GM06990 (cell line): ENCODE results near the gene FANCD2.
"Not testable (repeated sequence)": the region's sequence is repeated elsewhere in the genome, so short reads cannot be mapped to it uniquely, and the experiment has no call there.

Source experiments
- DNase-seq: peaks from one replicate; pipeline ENCODE4 v3.0.0-alpha.2; 2011; ENCODE audit not compliant: insufficient read length; ENCODE audit errors: extremely low read depth
- H3K27me3 ChIP-seq: replicated peaks from 2 replicates; pipeline ENCODE4 v1.6.0; 2011; ENCODE audit warnings: low read length; ENCODE audit not compliant: control insufficient read depth, insufficient read depth
- H3K36me3 ChIP-seq: 2 replicates; pipeline ENCODE4 v1.5.1; 2011; ENCODE audit warnings: low read length; ENCODE audit not compliant: control insufficient read depth, insufficient read depth
- H3K4me3 ChIP-seq: replicated peaks from 2 replicates; pipeline ENCODE4 v1.5.1; 2011; ENCODE audit warnings: low read depth, mild to moderate bottlenecking, control low read depth, low read length
- TF ChIP-seq, protein P1 (sequence below): IDR thresholded peaks from 2 replicates; pipeline ENCODE4 v1.5.1; 2011; ENCODE audit warnings: low read length, control low read depth, mild to moderate bottlenecking, inconsistent platforms; ENCODE audit not compliant: insufficient read depth, poor library complexity, severe bottlenecking

FANCD2 gene

GRCh38 chr3:10088256-10088655 lies 62.0 kb downstream of the FANCD2 start:
- no peak for DNase-seq
- no peak overlapping the region for H3K4me3 ChIP-seq
- no peaks in the 10 kb centered on the region for H3K27me3 ChIP-seq
- TF ChIP-seq, protein P1, sequence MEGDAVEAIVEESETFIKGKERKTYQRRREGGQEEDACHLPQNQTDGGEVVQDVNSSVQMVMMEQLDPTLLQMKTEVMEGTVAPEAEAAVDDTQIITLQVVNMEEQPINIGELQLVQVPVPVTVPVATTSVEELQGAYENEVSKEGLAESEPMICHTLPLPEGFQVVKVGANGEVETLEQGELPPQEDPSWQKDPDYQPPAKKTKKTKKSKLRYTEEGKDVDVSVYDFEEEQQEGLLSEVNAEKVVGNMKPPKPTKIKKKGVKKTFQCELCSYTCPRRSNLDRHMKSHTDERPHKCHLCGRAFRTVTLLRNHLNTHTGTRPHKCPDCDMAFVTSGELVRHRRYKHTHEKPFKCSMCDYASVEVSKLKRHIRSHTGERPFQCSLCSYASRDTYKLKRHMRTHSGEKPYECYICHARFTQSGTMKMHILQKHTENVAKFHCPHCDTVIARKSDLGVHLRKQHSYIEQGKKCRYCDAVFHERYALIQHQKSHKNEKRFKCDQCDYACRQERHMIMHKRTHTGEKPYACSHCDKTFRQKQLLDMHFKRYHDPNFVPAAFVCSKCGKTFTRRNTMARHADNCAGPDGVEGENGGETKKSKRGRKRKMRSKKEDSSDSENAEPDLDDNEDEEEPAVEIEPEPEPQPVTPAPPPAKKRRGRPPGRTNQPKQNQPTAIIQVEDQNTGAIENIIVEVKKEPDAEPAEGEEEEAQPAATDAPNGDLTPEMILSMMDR, result no peak
- peaks cover 7% of the 10 kb centered on the region for H3K36me3 ChIP-seq

DNA sequence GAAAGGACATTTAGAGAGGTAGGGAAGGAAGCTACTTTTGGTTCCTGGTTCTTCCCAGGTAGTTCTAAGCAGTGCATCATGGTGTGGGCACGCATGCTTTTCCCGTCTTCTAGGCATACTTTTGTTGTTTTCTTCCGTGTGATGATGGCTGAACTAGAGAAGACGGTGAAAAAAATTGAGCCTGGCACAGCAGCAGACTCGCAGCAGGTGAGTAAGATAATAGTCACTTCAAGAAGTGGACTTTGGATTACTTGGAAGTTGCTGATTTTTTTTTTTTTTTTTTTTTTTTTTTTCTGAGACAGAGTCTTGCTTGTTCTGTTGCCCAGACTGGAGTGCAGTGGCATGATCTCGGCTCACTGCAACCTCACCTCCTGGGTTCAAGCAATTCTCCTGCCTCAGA lies 63.9 kb downstream of the FANCD2 start:
- TF ChIP-seq, protein P1, result no peak
- peaks cover 6% of the 10 kb centered on the region for H3K36me3 ChIP-seq

DNA sequence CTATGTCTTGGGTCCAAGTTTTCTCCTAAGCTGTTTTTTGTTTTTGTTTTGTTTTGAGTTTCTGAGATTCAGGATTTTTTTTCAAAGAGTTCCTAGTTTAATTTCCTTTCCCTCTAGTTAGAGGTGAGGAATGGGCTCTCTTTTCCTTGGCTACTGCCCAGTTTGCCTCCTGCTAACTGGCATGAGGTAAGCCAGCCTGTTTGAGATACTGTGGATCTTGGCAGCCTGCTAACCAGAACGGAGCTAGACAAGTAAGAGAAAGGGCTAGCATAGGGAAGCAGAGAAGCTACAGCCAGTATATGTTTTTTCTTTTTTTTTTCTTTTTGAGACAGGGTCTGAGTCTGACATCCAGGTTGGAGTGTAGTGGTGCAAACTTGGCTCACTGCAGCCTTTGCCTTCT lies 64.5 kb downstream of the FANCD2 start:
- not testable (repeated sequence) for H3K4me3 ChIP-seq, H3K36me3 ChIP-seq

More for the DNA sequence above, 63.9 kb downstream of the FANCD2 start:
- no peak for DNase-seq
- Histone ChIP-seq H3K4me3 (no peak overlapping the region), H3K27me3 (no peaks in the 10 kb centered on the region)

GRCh38 chr3:10091387-10091786 lies 65.2 kb downstream of the FANCD2 start:
- H3K36me3 ChIP-seq, result not testable (repeated sequence)

More for the DNA sequence above, 64.5 kb downstream of the FANCD2 start:
- not testable (repeated sequence) for DNase-seq, H3K27me3 ChIP-seq

DNA sequence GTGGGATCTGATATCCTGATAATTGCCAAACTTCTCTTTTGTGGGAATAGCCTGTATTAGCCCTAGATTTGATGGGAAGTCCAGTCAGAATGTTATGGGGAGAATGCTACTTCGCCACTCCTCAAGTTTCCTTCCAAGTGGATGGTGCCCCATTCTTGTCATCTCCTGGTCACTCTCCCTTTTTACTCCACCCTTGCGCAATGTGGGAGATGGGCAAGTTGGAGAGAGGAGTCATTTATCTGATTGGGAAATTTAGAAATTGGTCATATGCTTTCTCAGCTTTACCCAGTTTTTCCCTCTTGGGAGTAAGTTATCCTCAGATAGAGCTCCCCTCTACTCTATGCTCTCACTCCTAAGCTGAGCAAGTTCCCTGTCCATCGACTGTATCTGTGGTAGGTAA lies 67.4 kb downstream of the FANCD2 start:
- Histone ChIP-seq H3K27me3 (no peaks in the 10 kb centered on the region), H3K4me3 (no peak overlapping the region), H3K36me3 (peaks cover 4% of the 10 kb centered on the region)
- TF ChIP-seq, protein P1, result no peak
- DNase-seq, result no peak

More at GRCh38 chr3:10091387-10091786, 65.2 kb downstream of the FANCD2 start:
- not testable (repeated sequence) for H3K27me3 ChIP-seq, H3K4me3 ChIP-seq, DNase-seq

DNA sequence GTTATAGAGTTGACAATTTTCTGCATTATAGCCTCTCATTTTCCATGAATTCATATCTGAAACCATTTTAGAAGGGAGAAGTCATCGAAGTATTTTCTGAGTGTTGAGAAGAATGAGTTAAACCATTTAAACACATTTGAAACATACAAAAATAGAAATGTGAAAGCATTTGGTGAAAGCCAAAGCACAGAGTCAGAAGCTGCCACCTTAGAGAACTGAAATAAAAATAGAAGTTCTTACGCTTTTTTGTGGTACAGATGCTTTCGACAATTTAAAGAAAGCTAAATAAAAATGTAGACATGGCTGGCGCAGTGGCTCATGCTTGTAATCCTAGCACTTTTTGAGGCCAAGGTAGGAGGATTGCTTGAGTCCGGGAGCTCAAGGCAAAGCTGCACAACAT lies 72.8 kb downstream of the FANCD2 start:
- TF ChIP-seq, protein P1, result no peak
- no peak for DNase-seq
- Histone ChIP-seq H3K4me3 (no peak overlapping the region), H3K36me3 (peaks cover 4% of the 10 kb centered on the region), H3K27me3 (no peaks in the 10 kb centered on the region)

- no peaks in the 10 kb centered on the region for H3K27me3 ChIP-seq
- no peak for DNase-seq
- H3K36me3 ChIP-seq, result no peaks in the 10 kb centered on the region; the same call in 1 of the 2 replicates
- H3K4me3 ChIP-seq, result no peak overlapping the region
- TF ChIP-seq, protein P1, result no peak
Measured at GRCh38 chr3:10106919-10107318, 80.7 kb downstream of the FANCD2 start.
